H9 (cell line): ENCODE results near the gene HS6ST2. TPM values are rescaled to one million over a fixed set of nuclear protein-coding genes. Genes with fewer than 3 reads are reported as not detected.

Experiments
- DNase-seq: peaks from one replicate; pipeline ENCODE4 v3.0.0-alpha.2; 2017
- H2AFZ ChIP-seq: one replicate; pipeline ENCODE4 v1.6.1; 2013; ENCODE audit warnings: mild to moderate bottlenecking, low read length, control low read depth, moderate library complexity
- H2AK5ac ChIP-seq: 2 replicates; pipeline ENCODE4 v1.6.1; 2013; ENCODE audit warnings: low read length, control low read depth, mixed read lengths; ENCODE audit not compliant: insufficient read length
- H2BK120ac ChIP-seq: one replicate; pipeline ENCODE4 v1.6.1; 2013; ENCODE audit warnings: low read depth, mild to moderate bottlenecking, low read length, control low read depth, inconsistent platforms; ENCODE audit not compliant: poor library complexity, severe bottlenecking
- H2BK12ac ChIP-seq: 2 replicates; pipeline ENCODE4 v1.6.1; 2013; ENCODE audit warnings: low read length, control low read depth, mixed read lengths, low read depth; ENCODE audit not compliant: insufficient read length
- H2BK15ac ChIP-seq: 2 replicates; pipeline ENCODE4 v1.6.1; 2013; ENCODE audit warnings: low read depth, low read length, control low read depth
- H2BK20ac ChIP-seq: one replicate; pipeline ENCODE4 v1.6.1; 2013; ENCODE audit warnings: low read depth, mild to moderate bottlenecking, low read length, control low read depth, inconsistent platforms; ENCODE audit not compliant: poor library complexity, severe bottlenecking
- H2BK5ac ChIP-seq: 2 replicates; pipeline ENCODE4 v1.6.1; 2013; ENCODE audit warnings: low read length, control low read depth, mixed read lengths; ENCODE audit not compliant: insufficient read length
- H3K14ac ChIP-seq: 2 replicates; pipeline ENCODE4 v1.6.1; 2013; ENCODE audit warnings: low read length, control low read depth; ENCODE audit not compliant: insufficient read depth
- H3K18ac ChIP-seq: 2 replicates; pipeline ENCODE4 v1.6.1; 2013; ENCODE audit warnings: low read depth, mild to moderate bottlenecking, mixed read lengths, low read length, control low read depth; ENCODE audit not compliant: insufficient read length
- H3K23ac ChIP-seq: 2 replicates; pipeline ENCODE4 v1.6.1; 2013; ENCODE audit warnings: low read length, control low read depth, mixed read lengths, low read depth; ENCODE audit not compliant: insufficient read length
- H3K23me2 ChIP-seq: 2 replicates; pipeline ENCODE4 v1.6.1; 2013; ENCODE audit warnings: low read depth, mild to moderate bottlenecking, mixed read lengths, low read length, control low read depth; ENCODE audit not compliant: insufficient read length, poor library complexity, severe bottlenecking
- H3K27ac ChIP-seq: 2 replicates; pipeline ENCODE4 v1.5.1; 2013; ENCODE audit warnings: low read length, control low read depth, mixed read lengths, low read depth; ENCODE audit not compliant: insufficient read length
- H3K27me3 ChIP-seq: 2 replicates; pipeline ENCODE4 v1.6.1; 2013; ENCODE audit warnings: low read length, control low read depth, inconsistent platforms; ENCODE audit not compliant: insufficient read depth
- H3K4ac ChIP-seq: 2 replicates; pipeline ENCODE4 v1.6.1; 2013; ENCODE audit warnings: low read depth, mild to moderate bottlenecking, control low read depth, inconsistent platforms, low read length, moderate library complexity
- H3K4me1 ChIP-seq: 2 replicates; pipeline ENCODE4 v1.6.1; 2013; ENCODE audit warnings: low read length, control low read depth, inconsistent platforms; ENCODE audit not compliant: insufficient read depth
- H3K4me2 ChIP-seq: 2 replicates; pipeline ENCODE4 v1.6.1; 2013; ENCODE audit warnings: low read length, control low read depth, mixed read lengths; ENCODE audit not compliant: insufficient read length, insufficient read depth
- H3K56ac ChIP-seq: 2 replicates; pipeline ENCODE4 v1.6.1; 2013; ENCODE audit warnings: low read depth, mild to moderate bottlenecking, mixed read lengths, low read length, control low read depth; ENCODE audit not compliant: insufficient read length
- H3K79me1 ChIP-seq: 2 replicates; pipeline ENCODE4 v1.6.1; 2013; ENCODE audit warnings: low read depth, mild to moderate bottlenecking, moderate library complexity, low read length, control low read depth, inconsistent platforms; ENCODE audit not compliant: insufficient read depth, poor library complexity, severe bottlenecking
- H3K79me2 ChIP-seq: 2 replicates; pipeline ENCODE4 v1.6.1; 2013; ENCODE audit warnings: low read length, control low read depth, inconsistent platforms; ENCODE audit not compliant: insufficient read depth
- H3K9ac ChIP-seq: 2 replicates; pipeline ENCODE4 v1.6.1; 2013; ENCODE audit warnings: low read length, control low read depth, mixed read lengths; ENCODE audit not compliant: insufficient read length; ENCODE audit errors: extremely low read depth
- H3K9me3 ChIP-seq: one replicate; pipeline ENCODE4 v1.6.1; 2013; ENCODE audit warnings: low read depth, low read length, inconsistent platforms; ENCODE audit not compliant: control insufficient read depth
- H3T11ph ChIP-seq: one replicate; pipeline ENCODE4 v1.6.1; 2013; ENCODE audit warnings: mild to moderate bottlenecking, low read length, control low read depth, inconsistent platforms
- H4K20me1 ChIP-seq: one replicate; pipeline ENCODE4 v1.6.1; 2013; ENCODE audit not compliant: control insufficient read depth, insufficient read length, insufficient read depth
- H4K5ac ChIP-seq: 2 replicates; pipeline ENCODE4 v1.6.1; 2013; ENCODE audit warnings: low read depth, mild to moderate bottlenecking, mixed read lengths, low read length, control low read depth; ENCODE audit not compliant: insufficient read length
- H4K8ac ChIP-seq: replicated peaks from 2 replicates; pipeline ENCODE4 v1.6.1; 2013; ENCODE audit warnings: low read length, control low read depth, mixed read lengths, low read depth; ENCODE audit not compliant: insufficient read length
- H4K91ac ChIP-seq: 2 replicates; pipeline ENCODE4 v1.6.1; 2013; ENCODE audit warnings: low read depth, mild to moderate bottlenecking, moderate library complexity, mixed read lengths, low read length, control low read depth; ENCODE audit not compliant: insufficient read length
- H3K27ac Mint-ChIP-seq, 3 experiments: 2 replicates in 2 of 3; 3 replicates in 1 of 3; pipeline ENCODE4 v1.8.0; 2020 to 2021; ENCODE audit warnings: mixed read lengths in 3 of 3, mild to moderate bottlenecking in 1 of 3, moderate library complexity in 1 of 3
- H3K27me3 Mint-ChIP-seq: 2 replicates; pipeline ENCODE4 v1.8.0; 2021; ENCODE audit warnings: low read depth, mild to moderate bottlenecking, moderate library complexity, mixed read lengths
- H3K36me3 Mint-ChIP-seq, 3 experiments: 2 replicates in 2 of 3; 3 replicates in 1 of 3; pipeline ENCODE4 v1.8.0; 2020 to 2021; ENCODE audit warnings: low read depth in 3 of 3, mixed read lengths in 3 of 3; ENCODE audit not compliant: insufficient read depth in 1 of 3
- H3K4me1 Mint-ChIP-seq, 2 experiments: 2 replicates each; pipeline ENCODE4 v1.8.0; 2020; ENCODE audit warnings: mixed read lengths in 2 of 2
- H3K4me3 Mint-ChIP-seq, 2 experiments: 2 replicates in 1 of 2; 3 replicates in 1 of 2; pipeline ENCODE4 v1.8.0; 2020 to 2021; ENCODE audit warnings: mild to moderate bottlenecking in 2 of 2, mixed read lengths in 2 of 2, moderate library complexity in 1 of 2
- H3K9me3 Mint-ChIP-seq, 2 experiments: 2 replicates in 1 of 2; 3 replicates in 1 of 2; pipeline ENCODE4 v1.8.0; 2020; ENCODE audit warnings: mild to moderate bottlenecking in 2 of 2, mixed read lengths in 2 of 2, moderate library complexity in 1 of 2
- CTCF ChIP-seq: fragments of 200-600 bp; sonication (generic); conservative IDR thresholded peaks from 3 replicates; pipeline ENCODE4 v1.8.0; 2021; ENCODE audit warnings: antibody characterized with exemption, mild to moderate bottlenecking
- WGBS: extraction: QIAGEN DNeasy Blood & Tissue Kit; methylation state at CpG from one replicate; pipeline ENCODE4 v1.1.7; 2013; ENCODE audit warnings: missing lambda C conversion rate, low lambda C conversion rate, mixed read lengths; ENCODE audit not compliant: insufficient read length; ENCODE audit errors: extremely low coverage; 5-methylcytosine and 5-hydroxymethylcytosine counted together
- total RNA-seq: library from RNA; stranded (reverse); gene quantifications from 2 replicates; pipeline ENCODE4 v1.2.1, GENCODE V29; 2021

HS6ST2 gene
- total RNA-seq, 1 experiment from 2014 or later = 4.8 TPM

GRCh38 chrX:132622130-132622529 lies 336.3 kb downstream of the HS6ST2 start:
- no peak overlapping the region for H2AK5ac ChIP-seq
- H3K4me1 Mint-ChIP-seq = peaks cover 0 to 3% of the 10 kb centered on the region in 2 experiments; a peak in 2 of 4 replicates
- no peaks in the 10 kb centered on the region for H4K20me1 ChIP-seq
- H3K14ac ChIP-seq = no peak overlapping the region
- H3K27me3 ChIP-seq = no peaks in the 10 kb centered on the region
- no peak overlapping the region for H4K5ac ChIP-seq
- no peak overlapping the region for H3K56ac ChIP-seq
- no peak overlapping the region for H2BK20ac ChIP-seq
- H4K8ac ChIP-seq = no peak overlapping the region
- peaks cover 6% of the 10 kb centered on the region for H3K27me3 Mint-ChIP-seq
- no peaks in the 10 kb centered on the region for H3K9me3 Mint-ChIP-seq
- no peaks in the 10 kb centered on the region for H3K36me3 Mint-ChIP-seq
- no peak overlapping the region for H2BK120ac ChIP-seq
- no peaks in the 10 kb centered on the region for H3K79me2 ChIP-seq
- no peak overlapping the region for H3K18ac ChIP-seq
- no peak for TF ChIP-seq CTCF
- H3K23me2 ChIP-seq = no peaks in the 10 kb centered on the region
- DNase-seq = no peak
- no peak overlapping the region for H2BK12ac ChIP-seq
- no peak overlapping the region for H3K4ac ChIP-seq
- no peaks in the 10 kb centered on the region for H3K79me1 ChIP-seq
- H3K4me1 ChIP-seq = no peaks in the 10 kb centered on the region
- H3K27ac ChIP-seq = no peak overlapping the region
- no peak overlapping the region for H3T11ph ChIP-seq
- H2AFZ ChIP-seq = no peak overlapping the region
- no peak overlapping the region for H3K4me2 ChIP-seq
- H3K9ac ChIP-seq = no peak overlapping the region
- H3K4me3 Mint-ChIP-seq = no peak overlapping the region
- no peak overlapping the region for H2BK15ac ChIP-seq
- H3K23ac ChIP-seq = no peak overlapping the region
- H4K91ac ChIP-seq = no peak overlapping the region
- H2BK5ac ChIP-seq = no peak overlapping the region
- H3K9me3 ChIP-seq = no peaks in the 10 kb centered on the region
- H3K27ac Mint-ChIP-seq = no peak overlapping the region; a peak in 1 of 7 replicates
- WGBS = no CpG with 5 or more reads among the region's 4 CpGs
